BE2C (cell line): ENCODE data around the gene ZNF202.
"Not testable (repeated sequence)": the region's sequence is repeated elsewhere in the genome, so short reads cannot be mapped to it uniquely, and the experiment has no call there.

Source experiments
- DNase-seq: peaks from one replicate; pipeline ENCODE4 v3.0.0-alpha.2; 2020
- H3K27me3 ChIP-seq: fragments of 250-450 bp; sonication (Bioruptor Pico); 2 replicates; pipeline ENCODE4 v1.5.1; 2020; ENCODE audit warnings: mild to moderate bottlenecking
- H3K36me3 ChIP-seq: fragments of 250-450 bp; sonication (Bioruptor Pico); 2 replicates; pipeline ENCODE4 v1.5.1; 2020; ENCODE audit warnings: mild to moderate bottlenecking
- H3K4me1 ChIP-seq: fragments of 250-450 bp; sonication (Bioruptor Pico); 2 replicates; pipeline ENCODE4 v1.5.1; 2020
- H3K4me3 ChIP-seq: 2 replicates; pipeline ENCODE4 v1.5.1; 2011; ENCODE audit warnings: low read depth, low read length
- H3K9me3 ChIP-seq: fragments of 250-450 bp; sonication (Bioruptor Pico); 2 replicates; pipeline ENCODE4 v1.5.1; 2020
- CTCF ChIP-seq: IDR thresholded peaks from 2 replicates; pipeline ENCODE4 v1.5.1; 2012; ENCODE audit warnings: mild to moderate bottlenecking, low read depth, low read length

Gene ZNF202

GRCh38 chr11:123751781-123752180, 10.3 kb upstream of the ZNF202 start:
- Histone ChIP-seq H3K4me3 (no peak overlapping the region), H3K4me1 (no peaks in the 10 kb centered on the region), H3K9me3 (no peaks in the 10 kb centered on the region), H3K27me3 (peaks cover 34% of the 10 kb centered on the region), H3K36me3 (no peaks in the 10 kb centered on the region)
- DNase-seq, result no peak
- no peak for TF ChIP-seq CTCF

- not testable (repeated sequence) for DNase-seq, H3K4me1 ChIP-seq, H3K4me3 ChIP-seq, H3K9me3 ChIP-seq, H3K36me3 ChIP-seq
- H3K27me3 ChIP-seq, result peaks cover 17% of the 10 kb centered on the region; the same call in 1 of the 2 replicates
These were observed 6.9 kb upstream of the ZNF202 start for GRCh38 chr11:123748349-123748748.

GRCh38 chr11:123745764-123746451, 4.4 kb upstream of the ZNF202 start:
- Histone ChIP-seq H3K4me1 (peaks cover 3% of the 10 kb centered on the region; the same call in 1 of the 2 replicates), H3K9me3 (no peaks in the 10 kb centered on the region), H3K4me3 (no peak overlapping the region), H3K27me3 (peaks cover 5% of the 10 kb centered on the region; the same call in 1 of the 2 replicates), H3K36me3 (no peaks in the 10 kb centered on the region)
- TF ChIP-seq CTCF, result no peak
- no peak for DNase-seq

DNA sequence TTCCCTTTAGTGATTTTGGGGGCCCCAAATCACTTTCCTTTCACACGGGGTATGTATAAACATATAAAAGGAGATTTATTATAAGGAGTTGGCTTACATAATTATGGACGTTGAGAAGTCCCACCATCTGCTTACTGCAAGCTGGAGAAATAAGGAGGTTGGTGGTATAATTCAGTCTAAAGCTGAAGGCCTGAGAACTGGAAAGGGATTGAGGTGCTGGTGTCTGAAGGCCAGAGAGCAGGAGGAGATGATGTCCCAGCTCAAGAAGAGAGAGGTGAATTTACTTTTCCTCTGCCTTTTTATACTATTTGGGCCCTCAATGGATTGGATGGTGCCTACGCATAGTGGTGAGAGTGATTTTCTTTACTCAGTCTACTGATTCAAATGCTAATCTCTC, 1.3 kb upstream of the ZNF202 start:
- H3K9me3 ChIP-seq, result no peaks in the 10 kb centered on the region
- H3K4me1 ChIP-seq, result peaks cover 3% of the 10 kb centered on the region
- no peak overlapping the region for H3K4me3 ChIP-seq
- no peak for DNase-seq
- H3K36me3 ChIP-seq, result peaks cover 22% of the 10 kb centered on the region
- TF ChIP-seq CTCF, result no peak
- H3K27me3 ChIP-seq, result no peaks in the 10 kb centered on the region

DNA sequence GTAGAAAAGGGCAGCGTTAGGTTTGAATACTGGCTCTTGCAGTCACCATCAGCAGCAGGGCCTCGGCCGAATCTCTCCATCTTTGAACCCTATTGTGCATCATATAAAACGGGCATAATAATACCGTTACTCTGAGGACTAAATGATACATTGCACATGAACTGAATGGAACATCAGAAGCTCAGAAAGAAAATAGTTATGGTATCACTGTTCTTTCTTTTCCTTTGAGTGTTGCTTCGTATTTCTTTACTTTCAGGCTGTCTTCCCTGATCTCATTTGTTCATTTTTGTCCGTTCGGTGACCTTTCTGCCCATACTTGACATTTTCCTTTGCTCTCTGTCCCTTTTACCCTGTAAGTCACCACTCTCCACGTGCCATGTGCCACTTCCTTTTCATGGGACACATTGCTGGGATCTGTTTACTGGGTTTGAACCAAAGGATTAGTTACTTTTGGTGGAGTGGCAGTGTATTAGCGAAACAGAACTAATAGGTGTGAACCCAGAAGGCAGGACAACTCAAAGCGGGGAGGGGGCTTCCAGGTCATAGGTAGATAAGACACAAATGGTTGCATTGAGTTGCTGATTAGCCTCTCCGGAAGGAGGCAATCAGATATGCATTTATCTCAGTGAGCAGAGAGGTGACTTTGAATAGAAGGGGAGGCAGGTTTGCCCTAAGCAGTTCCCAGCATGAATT, 717 bp upstream of the ZNF202 start:
- Histone ChIP-seq H3K9me3 (no peaks in the 10 kb centered on the region), H3K36me3 (peaks cover 27% of the 10 kb centered on the region), H3K4me3 (peak overlapping the region; percentile 94), H3K4me1 (peaks cover 3% of the 10 kb centered on the region), H3K27me3 (no peaks in the 10 kb centered on the region)
- TF ChIP-seq CTCF, result no peak
- no peak for DNase-seq

- TF ChIP-seq CTCF, result no peak
- Histone ChIP-seq H3K4me1 (peaks cover 3% of the 10 kb centered on the region), H3K4me3 (peak overlapping the region; percentile 94), H3K9me3 (no peaks in the 10 kb centered on the region), H3K36me3 (peaks cover 40% of the 10 kb centered on the region), H3K27me3 (no peaks in the 10 kb centered on the region)
- DNase-seq, result no peak
These were observed 687 bp downstream of the ZNF202 start for GRCh38 chr11:123740787-123741158.
